22Rv1 (cell line): ENCODE results near the gene MAEA.

Experiments
- H3K27ac ChIP-seq: fragments of 450-650 bp; 2 replicates; pipeline ENCODE4 v1.5.1; 2017
- ZFX ChIP-seq: fragments of 450-650 bp; IDR thresholded peaks from 2 replicates; pipeline ENCODE4 v1.6.1; 2017; ENCODE audit warnings: antibody characterized with exemption, borderline replicate concordance
- TF ChIP-seq, protein P1 (sequence below): fragments of 450-650 bp; IDR thresholded peaks from 2 replicates; pipeline ENCODE4 v1.5.1; 2017; ENCODE audit warnings: mild to moderate bottlenecking

The MAEA gene

DNA sequence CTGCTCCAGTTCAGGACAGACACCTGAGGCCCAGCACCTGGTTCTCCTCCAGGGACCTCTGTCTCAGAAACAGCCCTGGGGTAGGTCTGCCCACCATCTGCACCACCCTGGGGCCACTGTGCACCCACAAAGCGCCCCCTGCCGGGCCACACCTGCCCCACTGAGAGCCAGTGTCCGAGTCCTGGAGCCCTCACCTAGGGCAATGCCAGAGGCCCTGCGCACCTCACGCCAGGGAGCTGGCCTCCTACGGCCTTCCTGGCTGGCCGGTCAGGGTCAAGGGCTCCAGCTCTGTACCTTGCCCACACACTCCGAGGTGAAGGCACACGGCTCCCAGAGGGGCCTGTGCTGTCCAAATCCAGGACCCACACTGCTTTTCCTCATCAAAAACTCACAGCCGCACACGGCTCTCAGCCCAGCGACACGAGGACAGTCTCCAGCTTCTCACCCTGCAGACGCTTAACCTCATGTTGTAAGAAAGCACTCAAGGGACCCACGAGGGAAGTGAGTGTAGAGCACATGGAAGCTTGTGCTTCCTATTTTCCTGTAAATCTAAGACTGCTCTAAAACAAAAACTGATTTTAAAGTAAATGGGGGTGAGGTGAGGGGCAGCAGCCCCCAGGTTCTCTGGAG lies 46.1 kb upstream of the MAEA start:
- H3K27ac ChIP-seq = no peak overlapping the region
- no peak for TF ChIP-seq ZFX
- TF ChIP-seq, protein P1, sequence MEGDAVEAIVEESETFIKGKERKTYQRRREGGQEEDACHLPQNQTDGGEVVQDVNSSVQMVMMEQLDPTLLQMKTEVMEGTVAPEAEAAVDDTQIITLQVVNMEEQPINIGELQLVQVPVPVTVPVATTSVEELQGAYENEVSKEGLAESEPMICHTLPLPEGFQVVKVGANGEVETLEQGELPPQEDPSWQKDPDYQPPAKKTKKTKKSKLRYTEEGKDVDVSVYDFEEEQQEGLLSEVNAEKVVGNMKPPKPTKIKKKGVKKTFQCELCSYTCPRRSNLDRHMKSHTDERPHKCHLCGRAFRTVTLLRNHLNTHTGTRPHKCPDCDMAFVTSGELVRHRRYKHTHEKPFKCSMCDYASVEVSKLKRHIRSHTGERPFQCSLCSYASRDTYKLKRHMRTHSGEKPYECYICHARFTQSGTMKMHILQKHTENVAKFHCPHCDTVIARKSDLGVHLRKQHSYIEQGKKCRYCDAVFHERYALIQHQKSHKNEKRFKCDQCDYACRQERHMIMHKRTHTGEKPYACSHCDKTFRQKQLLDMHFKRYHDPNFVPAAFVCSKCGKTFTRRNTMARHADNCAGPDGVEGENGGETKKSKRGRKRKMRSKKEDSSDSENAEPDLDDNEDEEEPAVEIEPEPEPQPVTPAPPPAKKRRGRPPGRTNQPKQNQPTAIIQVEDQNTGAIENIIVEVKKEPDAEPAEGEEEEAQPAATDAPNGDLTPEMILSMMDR = peak; percentile 14; the same call in 1 of the 2 replicates

GRCh38 chr4:1244081-1244977 lies 45.4 kb upstream of the MAEA start:
- TF ChIP-seq ZFX = no peak
- TF ChIP-seq, protein P1 = no peak
- H3K27ac ChIP-seq = no peak overlapping the region

- no peak overlapping the region for H3K27ac ChIP-seq
- no peak for TF ChIP-seq ZFX
- TF ChIP-seq, protein P1 = no peak
These were observed 44.7 kb upstream of the MAEA start for GRCh38 chr4:1244978-1245471.

DNA sequence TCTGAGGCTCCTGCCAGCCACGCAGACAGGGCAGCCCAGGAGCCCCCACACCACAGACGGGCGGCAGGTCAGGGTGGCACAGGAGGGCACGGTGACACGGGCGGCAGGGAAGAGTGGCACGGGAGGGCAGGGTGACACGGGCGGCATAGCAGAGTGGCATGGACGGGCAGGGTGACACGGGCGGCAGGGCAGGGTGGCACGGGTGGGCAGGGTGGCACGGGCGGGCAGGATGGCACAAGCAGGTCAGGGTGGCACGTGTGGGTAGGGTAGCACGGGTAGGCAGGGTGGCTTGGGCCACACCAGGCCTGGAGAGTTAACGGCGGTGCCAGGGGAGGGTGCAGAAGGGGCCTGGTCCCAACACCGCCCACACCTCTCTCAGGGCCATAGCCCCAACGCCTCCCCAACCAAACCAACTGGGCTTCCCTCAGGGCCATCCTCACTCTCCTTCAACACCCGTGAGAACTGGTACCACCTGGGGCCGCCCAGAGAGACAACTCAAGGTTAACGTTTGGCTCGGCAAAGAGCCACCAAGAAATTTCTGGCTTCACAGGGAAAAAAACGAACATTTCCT lies 44.1 kb upstream of the MAEA start:
- H3K27ac ChIP-seq = no peak overlapping the region
- TF ChIP-seq, protein P1 = no peak
- no peak for TF ChIP-seq ZFX

DNA sequence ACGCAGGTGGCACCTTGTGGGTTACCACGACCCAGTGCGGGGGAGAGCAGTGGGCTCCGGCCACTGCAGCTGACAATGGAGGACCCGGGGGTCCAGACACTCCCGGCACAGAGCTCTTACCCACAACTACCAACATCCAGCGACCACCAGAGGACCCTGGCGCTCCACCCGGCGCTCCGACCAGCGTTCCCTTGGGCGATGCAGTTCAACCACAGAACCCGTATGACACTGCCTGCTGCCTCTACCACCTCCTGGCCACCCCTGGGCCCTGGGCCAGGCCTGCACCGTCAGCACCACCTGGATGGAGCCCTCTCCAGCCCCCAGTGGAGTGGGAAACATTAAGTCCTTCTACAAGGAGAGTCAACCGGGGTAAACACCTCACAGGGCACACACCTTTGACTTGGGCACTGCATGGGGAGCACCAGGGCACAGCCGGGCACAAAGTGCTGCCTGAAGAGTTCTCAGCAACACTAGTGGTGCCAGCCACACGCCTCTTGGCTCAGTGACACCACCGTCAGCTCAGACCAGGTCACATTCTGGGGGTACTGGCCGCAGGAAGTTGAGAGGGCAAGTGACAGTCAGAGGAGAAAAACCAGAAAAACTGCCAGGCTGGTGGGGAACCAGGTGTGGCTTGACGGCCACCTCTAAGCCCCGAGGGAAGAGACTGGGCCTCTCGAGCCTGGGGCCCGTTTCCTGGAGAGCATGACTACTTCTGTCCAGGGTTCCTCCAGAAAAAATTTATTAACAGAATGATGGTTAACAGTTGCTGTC lies 43.4 kb upstream of the MAEA start:
- TF ChIP-seq, protein P1 = no peak
- no peak for TF ChIP-seq ZFX
- no peak overlapping the region; the same call in 1 of the 2 replicates for H3K27ac ChIP-seq

DNA sequence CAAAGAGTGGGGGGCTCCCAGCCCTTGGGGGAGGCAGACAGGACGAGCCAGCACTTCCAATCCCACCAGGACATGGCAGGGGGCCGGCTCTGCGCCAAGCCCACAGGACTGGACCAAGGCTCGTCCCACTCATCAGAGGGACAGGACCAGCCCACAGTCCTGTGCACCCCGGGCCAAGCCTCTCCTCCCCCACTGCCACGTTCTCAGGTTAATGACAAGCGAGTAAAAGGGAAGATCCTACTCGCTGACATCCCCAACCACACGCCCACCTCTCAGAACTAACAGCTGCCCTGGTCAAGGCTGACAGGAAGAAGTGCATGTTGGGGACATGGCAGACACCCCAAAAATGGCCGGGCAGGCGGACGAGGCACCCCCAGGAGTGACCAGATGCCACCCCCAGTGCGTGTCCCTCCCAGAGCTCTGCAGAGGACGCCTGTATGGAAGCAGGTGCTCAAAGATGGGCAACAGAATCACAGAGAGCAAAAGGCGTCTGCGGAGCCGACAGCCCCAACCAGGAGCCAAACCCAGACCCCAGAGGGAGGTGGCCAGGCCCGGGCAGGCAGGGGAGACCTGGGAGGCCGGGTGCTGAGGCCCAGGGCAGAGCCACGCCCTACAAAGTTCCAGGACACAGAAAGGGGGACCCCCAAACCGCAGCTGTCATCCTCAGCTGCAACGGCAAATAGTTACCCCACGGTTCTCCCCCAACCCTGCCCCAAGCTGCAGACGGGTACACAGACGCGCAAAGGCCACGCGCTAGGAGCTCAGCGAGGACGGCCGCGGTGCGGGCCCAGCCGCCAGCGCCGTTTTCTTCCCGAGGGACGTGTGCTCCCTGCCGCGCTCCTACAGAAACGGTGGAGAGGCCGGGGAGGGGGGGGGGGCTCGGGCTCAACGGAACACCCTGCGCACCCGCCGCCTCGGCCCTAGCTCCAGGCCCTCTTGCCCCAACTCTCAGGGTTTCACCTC lies 42.5 kb upstream of the MAEA start:
- peak overlapping the region; percentile 92 for H3K27ac ChIP-seq
- TF ChIP-seq ZFX = no peak
- TF ChIP-seq, protein P1 = no peak
